Esophagus (tissue), 2 donors: ENCODE data around the gene FBXL22. TPM values are rescaled to one million over a fixed set of nuclear protein-coding genes. Genes with fewer than 3 reads are reported as not detected.

Experiments
- H3K27ac ChIP-seq, 2 donors: one replicate each; pipeline ENCODE4 v1.5.1; 2013; ENCODE audit warnings: low read depth in 2 of 2, mild to moderate bottlenecking in 2 of 2, inconsistent platforms in 1 of 2, low read length in 1 of 2, moderate library complexity in 1 of 2
- H3K27me3 ChIP-seq, 2 donors: one replicate each; pipeline ENCODE4 v1.6.1; 2013; ENCODE audit warnings: low read length in 2 of 2, control low read depth in 1 of 2, mild to moderate bottlenecking in 1 of 2; ENCODE audit not compliant: insufficient read depth in 2 of 2, control insufficient read depth in 1 of 2
- H3K36me3 ChIP-seq, 2 donors: one replicate each; pipeline ENCODE4 v1.6.1; 2013; ENCODE audit warnings: low read length in 1 of 2; ENCODE audit not compliant: control insufficient read depth in 2 of 2, insufficient read depth in 2 of 2
- H3K4me1 ChIP-seq, 2 donors: one replicate each; pipeline ENCODE4 v1.6.1; 2013; ENCODE audit warnings: low read length in 1 of 2; ENCODE audit not compliant: control insufficient read depth in 2 of 2, insufficient read depth in 2 of 2
- H3K4me3 ChIP-seq, 2 donors: one replicate each; pipeline ENCODE4 v1.5.1; 2013; ENCODE audit warnings: low read length in 2 of 2, mild to moderate bottlenecking in 2 of 2, low read depth in 1 of 2, moderate library complexity in 1 of 2
- H3K9me3 ChIP-seq, 2 donors: one replicate each; pipeline ENCODE4 v1.6.1; 2013; ENCODE audit warnings: mild to moderate bottlenecking in 2 of 2, low read depth in 1 of 2, low read length in 1 of 2, moderate library complexity in 1 of 2; ENCODE audit not compliant: control insufficient read depth in 2 of 2, insufficient read depth in 1 of 2
- WGBS, 2 donors: extraction: QIAGEN DNeasy Blood & Tissue Kit; methylation state at CpG; one replicate each; pipeline ENCODE4 v1.1.7; 2013; 5-methylcytosine and 5-hydroxymethylcytosine counted together
- polyA plus RNA-seq, 2 donors: library from polyadenylated mRNA; stranded (reverse); fragments of 200-250 nt; gene quantifications; one replicate each; pipeline ENCODE4 v1.2.3, GENCODE V29; 2013
- donor health status: healthy with polysubstance abuse.
- donor health status: Bipolar disorder and iron deficiency.

The FBXL22 gene, protein sequence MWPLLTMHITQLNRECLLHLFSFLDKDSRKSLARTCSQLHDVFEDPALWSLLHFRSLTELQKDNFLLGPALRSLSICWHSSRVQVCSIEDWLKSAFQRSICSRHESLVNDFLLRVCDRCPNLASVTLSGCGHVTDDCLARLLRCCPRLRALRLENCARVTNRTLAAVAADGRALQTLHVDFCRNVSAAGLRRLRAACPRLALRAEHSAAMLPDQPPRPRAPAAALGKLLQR
- 1 to 10 TPM; 2.8 to 4.5 TPM for polyA plus RNA-seq

DNA sequence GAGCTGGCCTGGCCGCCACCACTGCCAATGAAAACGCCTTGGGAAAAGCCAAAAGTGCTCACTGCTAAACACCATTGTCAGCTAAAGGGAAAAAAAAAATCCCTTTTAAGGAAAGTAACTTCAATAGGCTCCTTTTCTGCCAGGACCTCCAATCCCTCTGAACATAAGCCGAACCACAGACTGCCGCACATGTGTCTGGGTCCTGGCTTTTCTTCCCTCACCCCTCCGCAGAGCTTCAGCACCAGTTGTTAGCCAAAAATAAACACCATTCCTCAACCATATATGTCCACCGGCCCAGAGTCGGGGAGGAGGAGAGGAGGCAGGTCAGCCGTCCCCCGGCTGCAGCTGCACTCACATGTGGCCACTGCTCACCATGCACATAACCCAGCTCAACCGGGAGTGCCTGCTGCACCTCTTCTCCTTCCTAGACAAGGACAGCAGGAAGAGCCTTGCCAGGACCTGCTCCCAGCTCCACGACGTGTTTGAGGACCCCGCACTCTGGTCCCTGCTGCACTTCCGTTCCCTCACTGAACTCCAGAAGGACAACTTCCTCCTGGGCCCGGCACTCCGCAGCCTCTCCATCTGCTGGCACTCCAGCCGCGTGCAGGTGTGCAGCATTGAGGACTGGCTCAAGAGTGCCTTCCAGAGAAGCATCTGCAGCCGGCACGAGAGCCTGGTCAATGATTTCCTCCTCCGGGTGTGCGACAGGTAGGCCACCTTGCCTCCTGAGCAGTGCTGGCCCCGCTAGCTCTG is at the start of gene FBXL22:
TSS of gene FBXL22 (plus strand) at position 350 of the 753 bp plus-strand sequence. CDS start at position 356, 6 bp downstream.
- Histone ChIP-seq H3K27ac (peak within 1 kb of the TSS; percentile 61 to 77), H3K27me3 (no peaks in the 10 kb centered on the region), H3K4me1 (peaks cover 2 to 6% of the 10 kb centered on the region in 2 donors), H3K4me3 (peak within 1 kb of the TSS in 1 of 2 donors; percentile 1), H3K9me3 (no peaks in the 10 kb centered on the region), H3K36me3 (peaks cover 0 to 2% of the 10 kb centered on the region in 2 donors)
- 63 to 70% methylated on average over 23 of the region's 23 CpGs for WGBS, 2 donors

DNA sequence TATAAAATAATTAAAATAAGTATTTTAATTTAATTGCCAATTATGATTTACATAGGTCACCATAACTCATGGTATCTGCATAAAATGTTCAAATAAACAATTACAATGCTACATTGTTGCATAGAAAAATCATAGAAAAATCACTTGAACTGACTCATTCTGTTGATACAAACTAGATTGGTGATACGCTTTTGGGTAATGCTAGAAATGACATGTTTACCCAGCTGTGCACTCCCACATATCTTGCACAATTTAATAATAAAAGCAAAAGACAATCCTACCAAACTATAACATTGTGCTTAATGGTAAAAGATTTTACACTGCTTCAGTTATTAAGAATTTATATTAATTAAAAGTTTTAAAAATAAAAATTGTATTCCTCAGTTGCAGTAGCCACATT is 45.8 kb upstream of the FBXL22 start:
- no peak overlapping the region for H3K27ac ChIP-seq
- no peaks in the 10 kb centered on the region for H3K4me1 ChIP-seq
- H3K27me3 ChIP-seq: no peaks in the 10 kb centered on the region
- H3K9me3 ChIP-seq: no peaks in the 10 kb centered on the region
- WGBS, 2 donors: 44 to 58% methylated on average over 1 of the region's 1 CpG
- H3K4me3 ChIP-seq: no peak overlapping the region
- H3K36me3 ChIP-seq: peaks cover 0 to 3% of the 10 kb centered on the region in 2 donors

DNA sequence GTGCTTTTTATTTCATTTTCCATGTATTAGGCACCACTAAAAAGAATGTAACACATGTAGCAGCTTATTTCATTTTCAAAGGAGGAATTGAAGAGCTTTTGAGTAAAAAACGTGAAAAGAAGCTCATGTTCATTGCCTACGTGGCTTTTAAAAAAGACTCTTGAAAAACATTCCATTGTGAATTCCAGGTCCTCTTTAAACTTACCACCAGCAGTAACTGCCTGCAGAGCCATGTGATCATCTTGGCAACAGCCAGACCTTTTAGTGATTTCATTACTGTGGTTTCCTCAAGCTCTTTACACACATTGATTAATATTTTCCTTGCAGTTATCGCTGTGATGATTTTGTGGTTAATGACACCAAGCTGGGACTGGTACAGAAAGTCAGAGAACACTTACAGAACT is 43.8 kb upstream of the FBXL22 start:
- Histone ChIP-seq H3K4me1 (no peaks in the 10 kb centered on the region), H3K9me3 (no peaks in the 10 kb centered on the region), H3K27ac (no peak overlapping the region), H3K27me3 (no peaks in the 10 kb centered on the region), H3K4me3 (no peak overlapping the region), H3K36me3 (peaks cover 3 to 6% of the 10 kb centered on the region in 2 donors)
- WGBS, 2 donors: 10 to 19% methylated on average over 3 of the region's 3 CpGs

- H3K27ac ChIP-seq: no peak overlapping the region
- no peaks in the 10 kb centered on the region for H3K4me1 ChIP-seq
- no peak overlapping the region for H3K4me3 ChIP-seq
- H3K36me3 ChIP-seq: peaks cover 3 to 6% of the 10 kb centered on the region in 2 donors
- H3K27me3 ChIP-seq: no peaks in the 10 kb centered on the region
- WGBS, 2 donors: 86 to 88% methylated on average over 2 of the region's 2 CpGs
- no peaks in the 10 kb centered on the region for H3K9me3 ChIP-seq
Observed at GRCh38 chr15:63554337-63554927, 42.8 kb upstream of the FBXL22 start.

DNA sequence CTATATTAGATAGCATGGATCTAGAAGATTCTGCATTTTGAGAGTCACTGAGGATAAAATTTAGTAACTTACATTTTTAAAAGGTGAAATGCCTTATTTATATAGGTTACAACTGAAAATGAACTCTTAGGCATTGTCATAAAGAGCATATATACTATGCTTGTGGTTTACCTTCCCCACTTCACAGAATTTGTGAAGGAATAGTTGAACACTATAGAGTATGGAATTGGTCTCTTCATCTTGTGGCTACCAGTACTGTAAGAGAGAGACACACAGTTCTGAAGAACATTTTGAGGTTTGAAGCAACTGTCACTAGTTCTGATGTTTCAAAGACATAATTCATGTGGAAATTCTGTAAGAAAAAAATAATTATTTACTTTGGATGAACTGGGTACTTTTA is 41.7 kb upstream of the FBXL22 start:
- Histone ChIP-seq H3K4me1 (no peaks in the 10 kb centered on the region), H3K4me3 (no peak overlapping the region), H3K36me3 (peaks cover 3 to 6% of the 10 kb centered on the region in 2 donors), H3K27ac (no peak overlapping the region), H3K27me3 (no peaks in the 10 kb centered on the region), H3K9me3 (no peaks in the 10 kb centered on the region)

DNA sequence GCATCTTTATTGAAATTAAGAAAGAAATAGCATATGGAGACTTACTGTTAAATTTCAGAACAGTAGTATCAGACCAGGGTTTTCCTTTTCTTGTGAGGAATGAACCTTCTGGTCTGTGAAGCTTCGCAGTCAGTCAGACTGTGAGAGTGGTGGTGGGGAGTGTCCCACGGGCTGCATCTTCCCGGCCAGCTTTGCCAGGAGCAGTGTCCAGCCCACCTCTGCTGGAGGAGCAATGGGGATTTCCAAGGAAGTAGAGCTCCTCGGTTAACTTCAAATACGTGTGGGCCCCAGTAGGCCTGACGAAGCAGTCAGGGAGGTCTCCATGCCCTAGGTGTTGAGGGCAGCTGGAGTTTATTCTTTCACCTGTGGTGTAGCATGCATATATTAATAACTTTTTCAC is 40.9 kb upstream of the FBXL22 start:
- 64 to 66% methylated on average over 6 of the region's 6 CpGs for WGBS, 2 donors
- Histone ChIP-seq H3K4me1 (no peaks in the 10 kb centered on the region), H3K9me3 (no peaks in the 10 kb centered on the region), H3K27me3 (no peaks in the 10 kb centered on the region), H3K27ac (no peak overlapping the region), H3K4me3 (no peak overlapping the region), H3K36me3 (peaks cover 3 to 9% of the 10 kb centered on the region in 2 donors)

- 96 to 97% methylated on average over 7 of the region's 7 CpGs for WGBS, 2 donors
- H3K9me3 ChIP-seq: no peaks in the 10 kb centered on the region
- no peaks in the 10 kb centered on the region for H3K27me3 ChIP-seq
- H3K27ac ChIP-seq: no peak overlapping the region
- peaks cover 3 to 9% of the 10 kb centered on the region in 2 donors for H3K36me3 ChIP-seq
- H3K4me3 ChIP-seq: no peak overlapping the region
- no peaks in the 10 kb centered on the region for H3K4me1 ChIP-seq
Observed at GRCh38 chr15:63556736-63557135, 40.5 kb upstream of the FBXL22 start.

GRCh38 chr15:63559753-63560152 is 37.4 kb upstream of the FBXL22 start:
- H3K4me3 ChIP-seq: no peak overlapping the region
- H3K9me3 ChIP-seq: no peaks in the 10 kb centered on the region
- peaks cover 6 to 13% of the 10 kb centered on the region in 2 donors for H3K36me3 ChIP-seq
- WGBS, 2 donors: 95 to 96% methylated on average over 5 of the region's 5 CpGs
- H3K4me1 ChIP-seq: no peaks in the 10 kb centered on the region
- H3K27me3 ChIP-seq: no peaks in the 10 kb centered on the region
- H3K27ac ChIP-seq: no peak overlapping the region

DNA sequence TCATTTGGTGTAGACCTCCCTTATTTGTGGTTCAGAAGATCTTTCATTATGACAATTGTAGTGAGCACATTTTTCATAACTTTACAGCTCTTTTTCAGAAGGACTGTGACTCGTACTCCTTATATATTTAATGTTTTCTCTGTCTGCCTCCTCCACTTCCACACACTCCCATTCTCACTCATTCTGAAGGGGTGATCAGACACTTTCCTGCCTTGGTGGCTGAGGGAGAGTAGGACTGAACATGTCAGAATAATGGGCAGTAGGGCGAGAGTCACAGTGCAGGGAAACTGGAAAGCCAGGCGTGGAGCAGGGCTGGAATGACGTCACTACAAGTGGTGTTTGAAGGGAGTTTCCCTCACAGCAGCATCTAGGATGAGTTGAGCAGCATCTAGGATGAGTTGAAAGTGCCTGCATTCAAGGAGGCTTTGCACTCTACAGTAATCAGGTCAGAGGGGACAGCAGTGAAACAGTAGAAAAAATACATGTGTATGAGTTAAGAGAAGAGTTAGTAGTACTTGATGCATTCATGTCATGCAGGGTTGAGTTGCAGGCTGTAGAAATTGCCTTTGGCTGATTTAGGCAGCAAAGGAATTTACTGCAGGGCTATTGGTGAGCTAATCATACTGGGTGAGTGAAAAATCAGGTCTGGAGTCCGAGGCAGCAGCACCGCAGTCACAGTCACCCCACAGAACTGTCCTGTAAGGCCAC is 36.3 kb upstream of the FBXL22 start:
- H3K4me1 ChIP-seq: no peaks in the 10 kb centered on the region
- no peaks in the 10 kb centered on the region for H3K27me3 ChIP-seq
- H3K36me3 ChIP-seq: peaks cover 6 to 13% of the 10 kb centered on the region in 2 donors
- H3K27ac ChIP-seq: no peak overlapping the region
- H3K9me3 ChIP-seq: no peaks in the 10 kb centered on the region
- H3K4me3 ChIP-seq: no peak overlapping the region
- 90 to 91% methylated on average over 6 of the region's 6 CpGs for WGBS, 2 donors
